Measurements from ENCODE around the gene ATF4.

ATF4 gene

GRCh38 chr22:39481595-39481994, 38.8 kb upstream of the ATF4 start:
- TF ChIP-seq POLR2AphosphoS5 (IDR thresholded peaks at IDR 0.05; ENCODE audit: low read depth, low read length) (no peak), SIN3A (IDR thresholded peaks at IDR 0.05; ENCODE audit: borderline replicate concordance, insufficient read depth, low read length) (no peak), REST (IDR thresholded peaks at IDR 0.05; ENCODE audit: insufficient read depth in 1 of 2, low read depth in 2 of 2, low read length in 2 of 2) (no peak), FOXP2 (optimal IDR thresholded peaks at IDR 0.05; ENCODE audit: borderline replicate concordance, extremely low read depth, extremely low read length, insufficient read depth) (no peak), TAF1 (IDR thresholded peaks at IDR 0.05; ENCODE audit: borderline replicate concordance, insufficient read depth, low read length) (no peak)

GRCh38 chr22:39482768-39483167, 37.6 kb upstream of the ATF4 start:
- TF ChIP-seq POLR2AphosphoS5 (IDR thresholded peaks at IDR 0.05; ENCODE audit: low read depth, low read length) (no peak), REST (IDR thresholded peaks at IDR 0.05; ENCODE audit: insufficient read depth in 1 of 2, low read depth in 2 of 2, low read length in 2 of 2) (no peak), FOXP2 (optimal IDR thresholded peaks at IDR 0.05; ENCODE audit: borderline replicate concordance, extremely low read depth, extremely low read length, insufficient read depth) (no peak), SIN3A (IDR thresholded peaks at IDR 0.05; ENCODE audit: borderline replicate concordance, insufficient read depth, low read length) (no peak), TAF1 (IDR thresholded peaks at IDR 0.05; ENCODE audit: borderline replicate concordance, insufficient read depth, low read length) (no peak)

- TF ChIP-seq POLR2AphosphoS5 (IDR thresholded peaks at IDR 0.05; ENCODE audit: low read depth, low read length), result no peak
- TF ChIP-seq SIN3A (IDR thresholded peaks at IDR 0.05; ENCODE audit: borderline replicate concordance, insufficient read depth, low read length), result no peak
- TF ChIP-seq FOXP2 (optimal IDR thresholded peaks at IDR 0.05; ENCODE audit: borderline replicate concordance, extremely low read depth, extremely low read length, insufficient read depth), result no peak
- no peak for TF ChIP-seq REST (IDR thresholded peaks at IDR 0.05; ENCODE audit: insufficient read depth in 1 of 2, low read depth in 2 of 2, low read length in 2 of 2)
- no peak for TF ChIP-seq TAF1 (IDR thresholded peaks at IDR 0.05; ENCODE audit: borderline replicate concordance, insufficient read depth, low read length)
Measured at GRCh38 chr22:39486951-39487825, 33.2 kb upstream of the ATF4 start.

GRCh38 chr22:39487826-39488520, 32.4 kb upstream of the ATF4 start:
- no peak for TF ChIP-seq POLR2AphosphoS5 (IDR thresholded peaks at IDR 0.05; ENCODE audit: low read depth, low read length)
- no peak for TF ChIP-seq REST (IDR thresholded peaks at IDR 0.05; ENCODE audit: insufficient read depth in 1 of 2, low read depth in 2 of 2, low read length in 2 of 2)
- TF ChIP-seq FOXP2 (optimal IDR thresholded peaks at IDR 0.05; ENCODE audit: borderline replicate concordance, extremely low read depth, extremely low read length, insufficient read depth), result no peak
- no peak for TF ChIP-seq SIN3A (IDR thresholded peaks at IDR 0.05; ENCODE audit: borderline replicate concordance, insufficient read depth, low read length)
- no peak for TF ChIP-seq TAF1 (IDR thresholded peaks at IDR 0.05; ENCODE audit: borderline replicate concordance, insufficient read depth, low read length)
